ENCODE data around the gene DZIP1L.

DZIP1L gene

DNA sequence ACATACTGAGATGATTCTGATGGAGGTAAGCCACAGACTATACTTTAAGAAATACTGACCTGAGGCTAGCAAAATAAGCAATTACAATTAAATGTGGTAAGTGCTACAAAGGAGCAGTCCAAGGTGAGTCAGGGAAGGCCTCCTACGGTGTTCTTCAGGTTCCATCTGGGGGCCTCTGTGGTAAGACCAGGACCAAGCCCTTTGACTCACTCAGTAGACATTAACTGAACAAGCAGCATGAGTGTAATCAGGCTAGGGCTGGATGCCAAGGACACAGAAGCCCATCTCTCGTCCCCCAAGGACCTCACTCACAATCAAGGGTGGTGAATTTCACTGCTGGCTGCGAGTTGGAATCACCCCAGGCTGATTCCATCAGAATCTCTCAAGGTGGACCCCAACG is 37.3 kb downstream of the DZIP1L start:
- FAIRE-seq (no peak), DNase-seq (ENCODE audit: insufficient read length, low spot score) (no peak)

DNA sequence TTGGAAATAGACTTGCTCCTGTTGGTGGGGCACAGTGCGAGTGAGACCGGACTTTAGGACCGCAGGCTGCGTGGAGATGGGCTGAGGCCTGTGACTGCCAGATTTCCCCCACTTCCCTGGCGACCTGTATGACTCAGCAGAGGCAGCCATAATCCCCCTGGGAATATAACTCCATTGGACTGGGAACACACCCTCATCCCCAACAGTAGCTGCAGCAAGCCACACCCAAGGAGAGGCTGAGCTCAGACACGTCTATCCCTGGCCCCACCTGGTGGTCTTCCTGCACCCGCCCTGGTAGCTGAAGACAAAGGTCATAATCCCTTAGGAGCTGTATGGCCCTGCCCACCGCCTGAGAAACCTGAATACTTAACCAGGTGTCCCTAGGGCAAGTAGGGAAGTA is 42.6 kb downstream of the DZIP1L start:
- DNase-seq (ENCODE audit: insufficient read length, low spot score), result no peak
- FAIRE-seq, result no peak

DNA sequence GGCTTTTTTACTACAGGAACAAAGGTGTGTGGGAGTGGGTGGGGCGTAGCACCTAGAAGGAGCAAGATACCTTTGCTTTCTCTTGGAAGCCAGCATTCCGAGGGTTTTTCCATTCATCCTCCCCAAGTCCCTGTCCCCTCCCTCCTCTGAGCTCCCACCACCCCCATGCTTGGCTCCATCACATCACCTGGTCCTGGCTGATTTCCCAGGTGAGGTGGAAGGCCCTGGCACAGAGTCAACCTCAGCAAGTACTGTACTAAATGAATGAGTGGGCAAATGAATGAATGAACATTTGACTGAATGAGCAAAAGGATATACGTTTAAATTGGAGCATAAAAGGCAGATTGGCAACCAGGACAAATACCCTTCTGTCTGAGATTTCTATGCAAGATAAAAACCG is 45.4 kb downstream of the DZIP1L start:
- DNase-seq (ENCODE audit: insufficient read length, low spot score) (no peak), FAIRE-seq (no peak)

GRCh38 chr3:138068579-138069174 is 46.7 kb downstream of the DZIP1L start:
- peak; percentile 87 for FAIRE-seq
- DNase-seq (ENCODE audit: insufficient read length, low spot score), result peak; percentile 77

GRCh38 chr3:138068046-138068445 is 47.4 kb downstream of the DZIP1L start:
- DNase-seq (ENCODE audit: insufficient read length, low spot score), result no peak
- no peak for FAIRE-seq

- FAIRE-seq (no peak), DNase-seq (ENCODE audit: insufficient read length, low spot score) (no peak)
Observed at GRCh38 chr3:138066972-138067371, 48.4 kb downstream of the DZIP1L start.

GRCh38 chr3:138066383-138066782 is 49.0 kb downstream of the DZIP1L start:
- DNase-seq (ENCODE audit: insufficient read length, low spot score), result no peak
- FAIRE-seq, result peak; percentile 79

- DNase-seq (ENCODE audit: insufficient read length, low spot score) (no peak), FAIRE-seq (no peak)
Observed at GRCh38 chr3:138065949-138066348, 49.5 kb downstream of the DZIP1L start.

GRCh38 chr3:138063416-138063815 is 52.0 kb downstream of the DZIP1L start:
- DNase-seq (ENCODE audit: insufficient read length, low spot score), result no peak
- no peak for FAIRE-seq

DNA sequence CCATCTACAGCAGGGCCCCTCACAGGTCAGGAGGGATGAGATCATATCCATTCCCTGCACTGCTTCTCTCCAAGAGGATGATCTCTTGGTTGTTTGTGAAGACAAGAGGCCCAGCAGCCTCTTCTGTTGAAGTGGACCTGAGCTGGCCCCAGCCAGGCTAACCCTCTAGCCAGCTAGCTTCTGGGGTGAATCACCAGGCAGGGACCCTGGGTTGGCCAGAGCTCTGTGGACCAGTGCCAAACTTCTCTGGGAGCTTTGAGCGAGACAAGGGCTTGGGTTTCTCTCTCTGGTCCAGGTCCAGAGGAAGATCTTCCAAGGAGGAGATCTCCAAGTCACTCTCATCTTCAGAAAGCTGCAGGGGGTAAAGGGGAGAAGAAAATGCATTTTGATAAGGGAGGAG is 52.8 kb downstream of the DZIP1L start:
- DNase-seq (ENCODE audit: insufficient read length, low spot score), result no peak
- no peak for FAIRE-seq

GRCh38 chr3:138062037-138062436 is 53.4 kb downstream of the DZIP1L start:
- DNase-seq (ENCODE audit: insufficient read length, low spot score), result no peak
- FAIRE-seq, result no peak

DNA sequence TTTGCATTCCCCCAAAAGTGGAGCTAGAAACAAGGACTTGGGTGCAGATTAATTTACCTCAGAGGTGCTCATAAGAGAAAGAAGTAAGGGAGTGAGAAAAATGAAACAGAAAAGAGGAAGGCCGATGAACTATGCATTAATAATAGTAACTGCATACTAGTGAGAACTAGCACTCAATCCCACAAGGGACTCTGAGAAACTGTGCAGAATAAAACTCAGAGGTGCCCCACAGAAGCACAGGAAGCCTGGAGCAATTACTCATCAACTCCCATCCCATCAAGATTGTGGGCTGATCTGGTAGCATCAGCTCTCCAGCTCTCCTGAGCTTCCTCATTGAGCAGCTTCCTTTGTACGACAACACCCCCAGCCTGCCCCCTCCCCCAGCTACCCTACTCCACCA is 54.6 kb downstream of the DZIP1L start:
- DNase-seq (ENCODE audit: insufficient read length, low spot score), result no peak
- FAIRE-seq, result peak; percentile 33

GRCh38 chr3:138059261-138059660 is 56.1 kb downstream of the DZIP1L start:
- FAIRE-seq (no peak), DNase-seq (ENCODE audit: insufficient read length, low spot score) (no peak)

- FAIRE-seq, result no peak
- no peak for DNase-seq (ENCODE audit: insufficient read length, low spot score)
Observed at GRCh38 chr3:138057384-138057783, 58.0 kb downstream of the DZIP1L start.

DNA sequence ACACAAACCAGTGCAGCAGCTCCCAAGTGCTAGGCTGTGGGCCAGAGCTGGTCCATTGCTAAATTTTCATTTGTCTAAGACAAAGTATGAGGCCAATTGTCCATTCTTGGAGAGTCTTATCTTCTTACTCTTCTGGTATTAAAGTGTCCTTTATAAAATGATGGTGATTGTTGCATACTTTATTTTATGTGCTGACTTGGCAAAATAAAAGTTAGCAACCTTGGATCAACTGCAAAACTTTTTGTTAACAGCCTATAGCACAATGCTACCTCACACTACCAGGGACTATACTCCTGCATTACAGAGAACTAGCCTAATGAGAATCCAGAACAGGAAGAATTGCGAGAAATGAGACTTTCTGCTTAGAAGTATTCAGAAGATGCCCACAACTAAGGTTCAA is 61.4 kb downstream of the DZIP1L start:
- no peak for FAIRE-seq
- no peak for DNase-seq (ENCODE audit: insufficient read length, low spot score)

- peak; percentile 88 for FAIRE-seq
- DNase-seq (ENCODE audit: insufficient read length, low spot score), result no peak
Observed at GRCh38 chr3:138051947-138052802, 63.2 kb downstream of the DZIP1L start.

- no peak for FAIRE-seq
- no peak for DNase-seq (ENCODE audit: insufficient read length, low spot score)
Observed at GRCh38 chr3:138049157-138049919, 66.1 kb downstream of the DZIP1L start.

DNA sequence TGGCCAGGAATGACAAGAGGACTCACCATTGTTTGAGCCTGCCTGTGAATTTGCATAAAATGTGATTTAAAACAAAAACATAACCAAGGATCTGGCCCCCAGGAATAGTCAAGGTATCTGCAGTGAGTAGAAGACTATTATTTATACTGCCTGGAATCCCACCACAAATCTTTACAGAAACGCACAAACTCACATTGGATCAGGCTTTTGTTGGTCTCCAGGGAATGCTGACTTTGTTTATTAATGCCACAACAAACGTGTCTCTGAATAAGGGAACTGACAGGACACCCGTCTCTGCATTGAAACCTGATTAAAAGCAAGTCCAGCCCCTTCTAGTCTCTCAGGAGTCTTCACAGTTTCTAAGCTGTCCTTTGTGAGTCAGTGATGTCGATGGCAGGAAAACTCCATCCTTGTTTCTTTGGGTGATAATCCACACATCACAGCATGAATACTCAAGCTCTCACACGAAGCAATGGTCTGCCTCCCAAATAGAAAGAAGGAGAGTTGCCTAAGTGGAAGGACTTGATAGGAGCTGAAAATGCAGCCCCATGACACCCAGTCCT is 67.7 kb downstream of the DZIP1L start:
- DNase-seq (ENCODE audit: insufficient read length, low spot score) (no peak), FAIRE-seq (no peak)

DNA sequence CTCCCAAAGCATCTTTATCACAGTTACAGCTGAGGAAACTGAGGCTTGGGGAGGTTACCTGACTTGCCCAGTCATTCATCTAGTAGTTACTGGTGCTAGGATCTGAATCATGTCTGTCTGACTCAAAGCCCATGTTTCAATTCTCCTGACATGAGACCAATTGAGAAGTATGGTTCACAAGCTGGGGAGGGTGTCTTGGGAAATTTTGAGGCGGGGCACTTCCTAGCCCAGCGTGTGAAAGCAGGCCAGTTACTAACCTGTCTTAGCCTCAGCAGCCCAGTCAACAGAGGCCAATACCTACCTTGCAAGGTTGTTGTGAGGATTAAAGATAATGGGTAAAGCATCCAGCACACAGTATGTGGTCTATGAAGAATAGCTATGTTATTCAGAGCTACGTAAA is 68.5 kb downstream of the DZIP1L start:
- FAIRE-seq, result no peak
- DNase-seq (ENCODE audit: insufficient read length, low spot score), result no peak

DNA sequence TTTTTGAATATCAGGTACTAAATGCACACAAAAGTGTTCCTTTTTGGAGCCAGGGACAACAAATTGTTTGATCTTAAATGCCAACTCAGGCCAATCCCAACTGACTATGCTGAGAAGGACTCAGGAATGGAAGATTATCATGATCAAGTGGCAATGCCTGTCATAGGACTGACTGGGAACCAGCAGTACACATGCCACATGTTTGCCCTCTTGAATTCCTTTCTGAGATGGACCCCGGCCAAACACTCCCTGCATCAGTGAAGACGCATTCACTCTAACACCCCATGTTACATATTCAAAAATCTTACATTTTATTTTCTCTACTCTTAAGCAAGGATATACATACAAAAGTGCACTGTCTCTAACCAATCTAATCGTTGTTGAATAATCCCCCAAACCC is 69.3 kb downstream of the DZIP1L start:
- DNase-seq (ENCODE audit: insufficient read length, low spot score) (no peak), FAIRE-seq (no peak)

GRCh38 chr3:138043266-138044029 is 72.0 kb downstream of the DZIP1L start:
- DNase-seq (ENCODE audit: insufficient read length, low spot score), result no peak
- no peak for FAIRE-seq

Data from GM19239 (cell line).